Vagina (tissue), 2 donors: ENCODE data around the gene ROR2.

Experiments
- CTCF ChIP-seq, 3 experiments: fragments of 450-650 bp in 2 of 3; fragments of 200-600 bp in 1 of 3; sonication (generic) in 1 of 3; IDR thresholded peaks; one replicate each; pipeline ENCODE4 v1.5.1; 2017 to 2019; ENCODE audit warnings: antibody characterized with exemption in 3 of 3, mild to moderate bottlenecking in 2 of 3, moderate library complexity in 2 of 3
- POLR2AphosphoS5 ChIP-seq, 2 donors: sonication (generic); formaldehyde crosslinking; IDR thresholded peaks; one replicate each; pipeline ENCODE4 v1.9.0; 2017; ENCODE audit warnings: antibody characterized with exemption in 2 of 2, mild to moderate bottlenecking in 2 of 2, low read depth in 1 of 2; ENCODE audit not compliant: insufficient read depth in 1 of 2

DNA sequence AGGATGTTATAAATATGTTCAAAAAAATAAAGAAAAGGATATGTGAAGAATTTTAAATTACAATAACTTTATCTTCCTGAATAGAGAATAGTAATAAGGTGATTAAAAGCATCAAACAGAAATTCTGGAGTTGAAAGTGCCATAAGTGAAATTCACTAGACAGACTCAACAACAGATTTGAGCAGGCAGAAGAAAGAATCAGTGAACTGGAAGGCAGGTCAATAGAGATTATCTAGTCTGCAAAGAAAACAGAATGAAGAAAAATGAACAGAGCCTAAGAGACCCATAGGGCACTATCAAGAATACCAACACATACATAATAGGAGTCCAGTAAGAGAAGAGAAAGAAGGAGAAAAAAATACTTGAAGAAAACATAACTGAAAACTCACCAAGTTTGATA lies 162.1 kb downstream of the ROR2 start:
- TF ChIP-seq POLR2AphosphoS5 (IDR thresholded peaks at IDR 0.05; ENCODE audit: insufficient read depth in 1 of 2, low read depth in 1 of 2) (no peak), CTCF (IDR thresholded peaks at IDR 0.05) (no peak)
